Embryonic facial prominence (tissue), 1 donor: ENCODE measurements around the gene APOB.

Source experiments
- DNase-seq: peaks from one replicate; pipeline ENCODE4 v3.0.0-alpha.2; 2016; ENCODE audit errors: extremely low spot score

APOB gene

DNA sequence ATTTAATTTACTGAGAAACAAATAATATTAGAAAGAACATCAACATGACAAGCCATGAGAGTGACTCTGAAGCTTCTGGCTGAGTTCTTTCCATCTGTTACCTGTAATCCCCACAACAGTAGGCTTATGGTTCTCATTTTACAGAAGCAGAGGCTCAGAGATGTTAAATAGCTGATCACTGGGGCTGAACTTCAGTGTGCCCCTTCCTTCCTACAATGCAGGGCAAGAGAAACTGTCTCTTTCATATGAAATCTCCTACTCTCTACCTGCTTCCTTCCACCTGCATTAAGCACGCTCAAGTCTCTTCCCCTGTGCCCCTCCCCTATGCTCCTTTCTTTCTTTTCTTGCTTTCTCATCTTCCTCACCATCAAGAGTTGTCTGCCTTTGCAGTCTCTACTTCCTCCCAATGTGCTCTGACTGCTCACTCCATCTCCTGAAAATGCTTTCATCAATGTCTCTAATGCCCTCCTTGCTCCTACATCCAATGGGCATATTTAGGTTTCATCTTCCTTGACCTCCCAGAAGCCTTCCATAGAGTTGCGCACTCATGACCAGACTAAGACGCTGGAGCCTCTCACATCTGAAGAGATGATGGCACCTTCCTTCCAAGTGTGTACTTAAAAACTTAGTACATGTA lies 23.7 kb downstream of the APOB start:
- DNase-seq: no peak

DNA sequence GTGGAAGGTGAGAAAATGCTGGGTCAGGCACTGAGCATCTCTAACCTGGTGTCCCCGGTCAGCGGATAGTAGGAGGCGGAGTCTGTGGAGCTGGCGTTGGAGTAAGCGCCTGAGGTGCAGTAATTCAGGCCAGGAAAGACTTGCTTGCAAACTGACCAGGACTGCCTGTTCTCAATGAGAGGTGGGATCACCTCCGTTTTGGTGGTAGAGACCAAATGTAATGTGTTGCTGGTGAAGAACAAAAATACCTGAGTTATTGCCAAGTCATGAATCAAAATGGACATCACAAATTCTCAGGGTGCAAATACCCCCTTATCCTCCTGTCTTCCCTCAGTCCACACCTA lies 24.2 kb downstream of the APOB start:
- no peak for DNase-seq

DNA sequence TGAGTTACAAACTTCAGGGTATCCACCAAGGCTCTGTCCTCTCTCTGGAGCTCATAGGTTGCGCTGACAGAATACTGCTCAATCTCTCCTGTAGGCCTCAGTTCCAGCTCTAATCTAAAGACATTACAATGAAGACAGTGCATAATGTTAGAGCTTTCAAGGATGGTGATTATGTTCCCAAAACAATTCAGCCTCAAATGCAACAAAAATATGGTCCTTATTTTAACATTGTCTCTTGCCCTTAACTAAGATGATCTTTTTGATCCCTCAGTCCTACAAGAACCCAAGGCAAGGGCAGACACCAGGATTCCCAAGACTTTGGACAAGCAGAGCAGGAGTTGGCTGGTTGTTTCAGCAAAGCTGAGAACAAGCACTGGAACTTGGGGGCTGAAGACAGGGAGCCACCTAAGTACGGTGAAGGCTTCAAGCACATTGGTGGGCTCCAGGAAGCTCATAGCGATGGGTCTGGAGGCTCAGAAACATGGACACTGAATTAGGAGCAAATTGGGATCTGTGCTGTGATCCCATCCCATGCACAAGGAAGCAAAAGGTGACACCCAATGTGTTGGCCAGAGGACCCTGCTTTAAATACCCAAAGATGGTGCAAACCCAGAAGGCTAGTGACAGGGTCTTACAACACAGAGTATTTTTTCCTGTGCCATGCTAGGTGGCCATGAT lies 24.7 kb downstream of the APOB start:
- DNase-seq: no peak

DNA sequence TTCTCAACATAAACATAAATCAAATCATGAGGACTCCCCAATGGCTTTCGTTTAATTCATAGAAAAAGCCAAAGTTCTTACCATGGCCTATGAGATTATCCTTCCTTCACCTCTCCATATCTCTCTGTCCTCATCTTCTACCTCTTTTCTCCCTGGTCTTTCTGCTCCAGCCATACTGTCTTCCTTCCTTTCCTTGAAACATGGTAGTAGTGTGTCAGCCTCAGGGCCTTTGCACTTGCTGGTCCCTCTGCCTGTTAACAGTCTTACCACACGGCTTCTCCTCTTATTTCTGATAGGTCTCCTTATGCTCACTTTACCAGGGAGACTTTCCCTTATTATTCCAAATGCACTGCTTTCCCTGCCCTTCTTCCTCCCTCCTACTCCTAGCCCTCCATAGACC lies 25.6 kb downstream of the APOB start:
- DNase-seq: no peak

DNA sequence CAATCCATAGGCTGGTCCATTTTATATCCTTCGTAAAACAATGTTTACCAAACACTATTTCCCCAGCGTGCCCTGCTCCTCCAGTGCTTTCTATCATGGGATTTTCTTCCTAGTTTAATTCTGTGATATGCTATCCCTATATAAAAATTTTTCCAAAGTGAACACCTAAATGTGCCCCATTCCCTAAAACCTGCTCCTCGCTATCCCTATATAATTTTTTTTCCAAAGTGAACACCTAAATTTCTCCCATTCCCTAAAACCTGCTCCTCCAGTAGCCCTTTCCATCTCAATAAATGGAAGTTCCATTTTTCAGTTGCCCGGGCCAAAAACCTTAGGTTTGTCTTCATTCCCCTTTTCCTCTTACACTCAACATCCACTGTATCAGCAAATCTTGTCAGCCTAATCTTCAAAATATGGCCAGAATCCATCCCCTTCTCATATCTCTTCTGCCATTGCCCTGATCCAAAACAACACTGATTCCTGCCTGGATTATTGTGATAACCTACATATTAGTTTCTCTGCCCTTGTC lies 26.1 kb downstream of the APOB start:
- DNase-seq: no peak

DNA sequence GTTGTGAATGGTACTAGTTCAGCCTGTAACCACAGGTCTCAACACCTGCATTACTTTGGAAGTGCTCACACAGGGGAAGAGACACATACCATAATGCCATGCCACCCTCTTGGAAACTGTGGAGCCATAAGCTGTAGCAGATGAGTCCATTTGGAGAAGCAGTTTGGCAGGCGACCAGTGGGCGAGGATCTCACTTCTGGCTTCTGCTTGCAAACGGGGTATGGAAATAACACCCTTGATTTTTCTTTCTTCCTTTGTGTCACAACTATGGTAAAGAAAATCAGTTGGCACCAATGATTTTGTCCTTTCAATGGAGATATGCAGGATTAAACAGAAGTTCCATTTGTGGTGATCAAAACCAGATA lies 28.6 kb downstream of the APOB start:
- no peak for DNase-seq

DNA sequence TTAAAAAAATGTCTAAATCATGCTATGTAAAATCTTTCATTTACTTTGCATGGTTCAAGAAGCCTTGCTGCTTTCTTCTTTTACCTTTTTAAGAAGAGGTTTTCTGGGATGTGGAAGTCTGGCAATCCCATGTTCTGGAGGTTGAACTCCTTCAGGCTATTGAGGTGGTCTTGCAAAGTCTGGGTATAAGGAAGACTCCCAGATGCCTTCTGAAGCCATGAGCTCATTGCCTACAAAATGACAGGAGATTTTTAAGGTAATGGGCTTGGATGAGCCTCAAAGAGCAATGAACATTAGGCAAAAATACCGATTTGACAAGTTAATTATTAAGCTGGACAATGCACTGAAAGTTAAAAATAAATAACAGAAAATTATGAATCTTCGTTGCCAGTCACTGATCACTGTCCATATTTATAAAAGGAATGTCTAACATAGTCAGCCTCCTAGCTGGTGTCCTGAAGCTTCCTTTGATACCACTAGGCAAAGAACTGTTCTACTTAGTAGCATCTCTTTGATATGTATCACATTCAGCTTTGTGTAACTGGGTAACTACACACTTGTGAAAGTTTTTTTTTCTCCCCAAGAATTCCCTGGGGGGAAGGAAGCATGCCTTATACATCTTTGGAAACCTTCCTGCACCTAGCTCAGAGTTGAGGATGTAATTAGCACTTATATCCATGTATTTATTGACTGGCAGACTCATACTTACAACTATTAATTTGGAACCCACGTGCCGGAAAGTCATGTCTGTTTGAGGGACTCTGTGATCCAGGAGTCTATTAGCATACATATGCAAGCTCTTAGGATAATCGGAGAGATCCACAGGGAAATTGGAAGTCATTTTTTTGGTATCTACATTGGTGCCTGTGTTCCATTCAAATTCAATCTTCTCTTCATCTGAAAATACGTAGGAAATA lies 29.3 kb downstream of the APOB start:
- DNase-seq: no peak

DNA sequence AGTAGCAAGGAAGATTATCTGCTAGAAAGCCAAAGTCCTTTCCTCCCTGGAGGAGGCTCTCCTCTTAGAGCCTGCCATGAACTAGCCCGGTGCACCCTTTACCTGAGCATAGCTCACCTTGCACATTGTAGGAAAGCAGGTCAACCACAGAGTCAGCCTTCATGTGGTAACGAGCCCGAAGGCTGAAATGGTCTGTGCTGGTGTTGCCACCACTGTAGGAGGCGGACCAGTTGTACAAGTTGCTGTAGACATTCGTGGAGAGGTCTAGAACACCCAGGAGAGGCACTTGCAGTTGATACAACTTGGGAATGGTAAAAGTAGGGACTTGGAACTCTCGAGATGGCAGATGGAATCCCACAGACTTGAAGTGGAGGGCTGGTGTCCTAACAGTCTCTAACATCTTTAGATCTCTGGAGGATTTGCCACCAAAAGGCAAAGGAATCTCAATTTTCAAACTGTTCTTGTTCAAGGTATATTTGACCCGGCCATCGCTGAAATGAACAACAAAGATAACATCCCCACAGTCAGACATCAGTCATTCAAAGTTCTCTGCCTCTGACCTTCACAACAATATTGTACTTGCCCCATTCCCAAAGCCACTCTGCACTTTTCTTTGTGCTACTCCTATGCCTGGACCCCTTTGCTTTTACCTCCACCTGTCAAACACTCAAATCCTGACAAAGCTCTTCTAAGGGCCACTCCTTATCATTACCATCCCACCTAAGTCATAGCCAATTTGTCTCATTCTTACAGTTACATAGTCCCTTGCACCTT lies 30.6 kb downstream of the APOB start:
- no peak for DNase-seq

DNA sequence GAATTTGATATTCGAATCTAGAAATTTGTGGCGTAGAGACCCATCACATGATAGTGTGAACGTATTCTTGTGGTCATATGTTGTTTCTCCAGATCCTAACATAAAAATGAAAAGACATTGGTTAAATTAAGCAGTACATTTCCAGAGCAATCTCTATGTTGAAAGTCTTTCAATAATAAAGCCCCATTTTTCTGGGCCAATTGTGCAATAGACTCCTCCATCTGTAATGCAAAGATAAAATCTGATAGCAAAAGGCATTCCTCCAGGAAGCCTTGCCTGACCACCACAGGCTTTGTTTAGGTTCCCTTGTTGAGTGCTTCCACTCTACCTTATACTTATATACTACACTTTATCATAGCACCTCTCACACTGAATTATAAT lies 31.3 kb downstream of the APOB start:
- no peak for DNase-seq

DNA sequence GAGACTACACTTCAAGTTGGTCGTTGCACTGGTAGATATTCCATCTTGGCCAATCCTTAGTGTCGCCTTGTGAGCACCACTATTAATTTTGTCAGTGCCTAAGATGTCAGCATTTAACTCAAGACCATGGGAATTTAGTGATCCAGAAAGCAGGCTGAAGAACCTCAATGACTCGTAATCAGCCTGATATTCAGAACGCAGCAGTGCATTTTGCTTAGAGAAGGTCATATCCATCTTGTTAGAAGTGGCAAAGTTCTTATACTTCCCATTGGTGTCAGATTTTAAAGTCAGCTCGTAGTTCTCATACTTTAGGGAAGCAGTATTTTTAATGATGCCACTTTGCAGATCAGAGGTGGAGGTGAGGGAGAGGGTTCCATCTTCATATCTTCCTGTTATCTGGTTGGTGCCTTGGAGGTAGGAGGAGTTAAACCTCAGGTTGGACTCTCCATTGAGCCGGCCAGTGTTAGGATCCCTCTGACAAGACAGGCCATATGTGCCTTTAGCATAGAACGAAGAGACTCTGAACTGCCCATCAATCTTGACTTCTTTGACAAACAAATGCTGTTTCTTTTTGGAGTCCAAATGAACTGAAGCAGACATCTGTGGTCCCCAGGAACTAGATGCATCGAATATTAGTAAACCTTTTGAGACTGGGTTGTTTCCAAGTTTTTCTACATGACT lies 31.9 kb downstream of the APOB start:
- DNase-seq: no peak

DNA sequence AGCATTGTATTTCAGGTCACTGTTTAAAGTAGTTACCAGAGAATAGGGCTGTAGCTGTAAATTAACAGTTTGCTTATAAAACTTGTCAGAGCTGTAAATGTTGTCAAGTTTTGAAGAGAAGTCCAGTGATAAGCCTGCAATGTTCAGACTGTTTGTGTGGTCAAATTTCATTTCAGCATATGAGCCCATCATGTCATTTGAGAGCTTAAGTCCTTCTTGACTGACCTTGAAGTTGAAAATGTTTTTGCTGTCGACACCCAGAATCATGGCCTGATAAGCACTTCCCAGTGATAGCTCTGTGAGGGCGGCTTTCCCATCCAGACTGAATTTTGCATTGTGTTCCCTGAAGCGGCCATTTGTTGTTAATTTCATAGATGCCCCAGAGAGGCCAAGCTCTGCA lies 32.4 kb downstream of the APOB start:
- DNase-seq: no peak

DNA sequence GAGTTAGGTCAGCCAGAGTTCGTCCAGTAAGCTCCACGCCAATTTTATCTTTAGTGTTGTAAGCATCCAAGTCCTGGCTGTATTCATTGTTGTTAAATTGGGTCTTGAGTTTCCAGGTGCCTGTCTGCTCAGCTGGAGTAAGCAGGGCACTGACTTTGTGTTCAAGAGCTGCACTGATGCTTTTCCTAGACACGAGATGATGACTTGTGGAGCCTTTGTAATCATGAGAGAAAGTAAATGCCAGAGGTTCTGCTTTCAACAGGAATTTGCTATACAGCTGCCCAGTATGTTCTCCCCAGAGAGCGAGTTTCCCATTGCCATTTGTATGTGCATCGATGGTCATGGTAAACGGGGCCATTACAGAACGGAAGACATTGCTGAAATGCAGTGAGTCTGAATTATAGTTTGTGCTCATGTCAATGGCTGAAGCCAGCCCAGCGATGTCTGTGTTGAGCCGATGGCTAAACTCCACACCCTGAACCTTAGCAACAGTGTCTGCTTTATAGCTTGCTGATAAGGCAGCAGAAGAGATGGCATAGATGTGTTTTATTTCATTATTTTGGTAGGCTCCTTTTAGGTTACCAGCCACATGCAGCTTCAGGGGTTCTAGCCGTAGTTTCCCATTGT lies 32.9 kb downstream of the APOB start:
- no peak for DNase-seq

DNA sequence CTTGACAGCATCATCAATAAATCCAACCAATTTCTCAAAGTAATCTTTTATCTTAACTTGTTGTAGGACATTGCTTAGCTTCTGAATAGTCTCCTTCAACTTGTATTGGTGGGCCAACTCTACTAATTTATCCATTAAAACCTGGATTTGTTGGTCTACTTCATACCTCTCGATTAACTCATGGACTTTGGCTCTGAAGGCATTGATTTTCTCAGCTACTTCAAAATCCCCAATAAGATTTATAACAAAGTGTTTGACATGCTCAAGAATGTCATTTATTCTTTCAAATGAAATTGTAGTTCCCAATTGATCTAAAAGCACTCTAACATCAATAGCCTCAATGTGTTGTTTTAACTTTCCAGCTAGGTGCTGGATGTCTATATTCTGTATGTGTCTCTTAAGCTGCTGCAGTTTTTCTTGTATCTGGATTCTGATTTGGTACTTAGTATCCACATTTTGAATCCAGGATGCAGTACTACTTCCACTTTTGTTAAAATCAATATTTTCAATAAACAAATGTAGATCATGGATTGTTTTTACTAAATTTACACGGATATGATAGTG lies 34.1 kb downstream of the APOB start:
- no peak for DNase-seq

DNA sequence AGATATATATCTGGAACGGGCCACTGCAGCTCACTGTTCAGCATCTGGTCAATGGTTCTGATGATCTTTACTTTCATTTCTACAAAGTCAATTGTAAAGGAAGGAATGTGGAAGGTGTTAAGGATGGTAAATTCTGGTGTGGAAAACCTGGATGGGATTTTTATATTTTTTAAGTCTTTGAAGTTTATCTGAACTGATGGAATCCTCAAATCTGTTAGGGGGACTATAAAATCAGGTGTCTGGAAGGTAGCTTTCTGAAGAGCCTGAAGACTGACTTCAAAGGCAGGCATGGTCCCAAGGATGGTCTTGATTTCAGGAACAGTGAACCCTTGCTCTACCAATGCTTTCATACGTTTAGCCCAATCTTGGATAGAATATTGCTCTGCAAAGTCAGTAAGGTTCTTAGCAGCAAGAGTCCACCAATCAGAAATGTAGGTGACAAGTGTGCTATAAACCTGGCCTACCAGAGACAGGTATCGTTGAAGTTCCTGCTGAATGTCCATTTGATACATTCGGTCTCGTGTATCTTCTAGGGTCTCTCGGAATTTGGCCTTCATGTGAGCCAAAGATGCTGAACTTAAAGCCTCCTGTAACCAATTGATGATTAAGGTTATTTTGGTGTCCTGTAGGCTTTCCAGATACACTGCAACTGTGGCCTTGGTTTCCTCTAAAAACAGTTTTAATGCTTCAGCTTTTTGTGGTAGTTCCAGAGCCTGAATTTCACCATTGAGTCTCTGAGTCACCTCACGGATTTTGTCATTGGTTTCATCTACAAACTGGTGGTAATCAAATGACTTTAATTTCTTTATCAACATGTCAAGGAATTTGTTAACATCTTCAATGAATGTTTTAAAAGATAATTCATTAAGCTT lies 34.8 kb downstream of the APOB start:
- DNase-seq: no peak

DNA sequence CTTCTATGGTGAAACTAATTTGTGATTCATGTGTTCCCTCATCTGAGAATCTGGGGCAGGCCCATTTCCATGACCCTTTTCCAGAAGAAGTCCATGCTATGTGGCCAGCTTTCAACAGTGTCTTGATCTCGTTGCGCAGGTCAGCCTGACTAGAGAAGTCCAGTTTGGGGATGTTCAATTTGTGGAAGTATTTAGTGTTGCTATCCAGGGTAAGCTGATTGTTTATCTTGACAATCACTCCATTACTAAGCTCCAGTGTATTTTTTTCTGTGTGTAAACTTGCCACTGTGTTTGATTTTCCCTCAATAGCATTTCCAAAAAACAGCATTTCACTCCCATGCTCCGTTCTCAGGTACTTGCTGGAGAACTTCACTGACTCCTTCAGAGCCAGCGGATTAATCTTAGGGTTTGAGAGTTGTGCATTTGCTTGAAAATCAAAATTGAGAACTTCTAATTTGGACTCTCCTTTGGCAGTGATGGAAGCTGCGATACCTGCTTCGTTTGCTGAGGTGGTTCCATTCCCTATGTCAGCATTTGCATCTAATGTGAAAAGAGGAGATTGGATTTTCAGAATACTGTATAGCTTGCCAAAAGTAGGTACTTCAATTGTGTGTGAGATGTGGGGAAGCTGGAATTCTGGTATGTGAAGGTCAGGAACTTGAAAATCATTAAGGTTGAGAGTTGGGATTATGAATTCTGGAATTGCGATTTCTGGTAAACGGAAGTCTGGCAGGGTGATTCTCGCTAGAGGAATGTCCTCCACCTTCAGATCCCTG lies 35.7 kb downstream of the APOB start:
- no peak for DNase-seq

DNA sequence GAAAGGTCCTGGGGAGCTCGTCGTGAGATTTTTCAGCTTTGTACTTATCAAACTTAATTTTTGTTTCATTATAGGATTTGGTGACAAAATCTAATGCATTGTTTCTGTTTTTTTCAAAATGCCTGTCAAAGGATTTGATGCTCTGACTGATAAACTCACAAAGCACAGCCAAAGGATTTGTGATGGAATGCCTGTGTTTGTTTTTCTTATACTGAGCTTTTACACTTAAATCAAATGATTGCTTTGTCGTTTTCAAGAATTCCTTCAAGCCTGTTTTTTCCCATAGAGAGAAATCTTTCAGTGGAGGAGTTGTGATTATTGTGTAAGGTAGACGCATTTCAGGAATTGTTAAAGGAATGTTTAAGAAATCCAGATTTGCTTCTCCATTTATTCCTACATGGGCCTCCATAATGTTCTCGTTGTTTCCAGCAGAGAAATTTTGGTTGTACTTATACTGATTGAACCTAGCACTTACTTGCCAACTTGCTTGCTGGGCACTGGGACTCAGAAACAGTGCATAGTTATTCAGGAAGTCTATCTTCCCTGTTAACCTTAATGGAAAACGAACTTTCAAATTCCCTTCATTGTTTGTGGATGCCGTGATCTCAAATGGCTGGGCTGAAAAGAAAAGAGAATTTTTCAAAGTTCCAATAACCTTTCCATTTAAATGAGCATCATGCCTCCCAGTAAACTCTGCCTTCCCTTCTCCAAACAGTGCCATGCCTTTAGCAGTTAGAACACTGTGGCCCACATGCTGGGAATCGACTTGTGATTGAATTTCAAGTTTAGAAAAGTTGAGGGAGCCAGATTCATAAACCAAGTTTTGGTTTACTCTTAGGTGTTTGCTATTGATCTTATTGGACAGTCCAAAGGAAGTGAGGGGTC lies 36.5 kb downstream of the APOB start:
- no peak for DNase-seq

DNA sequence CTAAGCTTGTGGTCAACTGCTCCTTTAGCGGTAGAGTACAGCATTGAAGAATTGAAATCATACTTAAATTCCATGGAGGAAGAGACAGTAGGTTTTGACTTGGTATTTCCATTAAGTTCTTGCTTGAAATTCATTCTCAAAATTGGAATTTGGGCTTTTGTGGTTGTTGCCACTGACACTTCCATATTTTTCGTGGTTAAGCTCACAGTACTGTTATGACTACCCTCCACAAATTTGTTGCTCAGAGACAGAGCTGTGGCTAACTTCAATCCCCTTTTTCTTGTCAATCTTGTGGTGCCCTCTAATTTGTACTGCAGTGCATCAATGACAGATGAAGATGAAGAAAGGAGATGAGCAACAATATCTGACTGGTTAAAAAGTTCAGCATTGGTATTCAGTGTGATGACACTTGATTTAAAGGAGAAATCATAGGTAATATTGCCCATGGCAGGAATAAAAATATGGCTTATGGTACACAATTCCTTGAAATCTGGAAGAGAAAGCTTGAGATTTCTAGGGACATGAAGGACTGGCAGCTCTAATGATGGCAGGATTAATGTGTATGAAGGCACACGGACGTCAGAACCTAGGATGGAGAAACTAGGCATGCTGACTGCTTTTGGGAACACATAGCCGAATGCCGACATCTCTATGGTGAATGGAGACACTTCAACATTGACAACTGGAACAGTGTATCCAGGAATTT lies 37.3 kb downstream of the APOB start:
- DNase-seq: no peak
